Erythroblast (primary cell): ENCODE measurements around the gene TJAP1.
A peak's percentile ranks its signal among the peaks of the same experiment; 100 is the strongest.

ENCODE experiments used
- GATA1 ChIP-seq: IDR thresholded peaks from 2 replicates; pipeline ENCODE4 v1.6.1; 2011; ENCODE audit warnings: low read depth, mild to moderate bottlenecking, control low read depth, low read length, moderate library complexity
- POLR2A ChIP-seq: IDR thresholded peaks from 2 replicates; pipeline ENCODE4 v1.6.1; 2011; ENCODE audit warnings: mild to moderate bottlenecking, low read length

GRCh38 chr6:43477235-43478007 lies at the start of gene TJAP1:
- peak; percentile 47 for TF ChIP-seq POLR2A
- TF ChIP-seq GATA1: no peak
